ENCODE results near the gene ZNF598. TPM values are rescaled to one million over a fixed set of nuclear protein-coding genes. Genes with fewer than 3 reads are reported as not detected.
A peak's percentile ranks its signal among the peaks of the same experiment; 100 is the strongest.

The ZNF598 gene
- total RNA-seq, 1 experiment from 2014 or later, result 50.4 TPM

DNA sequence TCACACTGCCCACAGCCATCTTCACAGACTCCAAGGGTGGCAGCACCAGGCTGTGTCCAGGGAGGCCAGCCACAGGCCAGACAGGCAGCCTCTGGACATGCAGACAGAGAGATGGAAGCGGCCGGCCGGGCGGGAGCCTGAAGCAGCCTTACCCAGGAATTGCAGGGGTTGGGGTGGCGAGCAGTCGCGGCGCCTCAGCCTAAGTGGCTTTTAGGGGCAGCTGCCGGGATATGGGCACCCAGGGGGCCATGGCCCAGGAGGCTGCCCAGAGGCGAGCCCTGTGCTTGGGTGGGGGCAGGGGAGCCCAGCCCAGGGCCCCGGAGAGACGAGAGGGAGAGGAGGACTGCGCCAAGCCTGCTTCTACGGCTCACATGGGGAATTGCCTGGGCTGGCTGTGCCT lies 15.6 kb upstream of the ZNF598 start:
- POLR2A ChIA-PET, result no interaction called here
- intact Hi-C loops (cut with micrococcal nuclease; ENCODE audit: unreplicated experiment), result no loop called here
- DNase-seq, result no peak
- no peak overlapping the region for H3K27ac Mint-ChIP-seq (ENCODE audit: unreplicated experiment)
- Histone ChIP-seq H3K9me3 (no peaks in the 10 kb centered on the region), H3K27me3 (replicated peaks; ENCODE audit: control insufficient read depth, insufficient read depth, low read length) (no peaks in the 10 kb centered on the region), H3K36me3 (ENCODE audit: control insufficient read depth, insufficient read depth, low read length) (no peaks in the 10 kb centered on the region), H3K4me3 (ENCODE audit: low read depth, low read length) (no peak overlapping the region), H3K4me1 (peaks cover 17% of the 10 kb centered on the region)
- BruUV-seq (replicated peaks), result no TSS peak
- H3K4me3 Mint-ChIP-seq (ENCODE audit: unreplicated experiment), result peak overlapping the region; percentile 73
- peaks cover 18% of the 10 kb centered on the region for H3K4me1 Mint-ChIP-seq (ENCODE audit: low read depth, unreplicated experiment)
- CTCF ChIA-PET, result no interaction called here
- no peaks in the 10 kb centered on the region for H3K27me3 Mint-ChIP-seq (ENCODE audit: insufficient read depth, unreplicated experiment)
- H3K36me3 Mint-ChIP-seq (ENCODE audit: insufficient read depth, unreplicated experiment), result no peaks in the 10 kb centered on the region
- H3K9me3 Mint-ChIP-seq (ENCODE audit: unreplicated experiment), result no peaks in the 10 kb centered on the region
- TF ChIP-seq, protein P1, sequence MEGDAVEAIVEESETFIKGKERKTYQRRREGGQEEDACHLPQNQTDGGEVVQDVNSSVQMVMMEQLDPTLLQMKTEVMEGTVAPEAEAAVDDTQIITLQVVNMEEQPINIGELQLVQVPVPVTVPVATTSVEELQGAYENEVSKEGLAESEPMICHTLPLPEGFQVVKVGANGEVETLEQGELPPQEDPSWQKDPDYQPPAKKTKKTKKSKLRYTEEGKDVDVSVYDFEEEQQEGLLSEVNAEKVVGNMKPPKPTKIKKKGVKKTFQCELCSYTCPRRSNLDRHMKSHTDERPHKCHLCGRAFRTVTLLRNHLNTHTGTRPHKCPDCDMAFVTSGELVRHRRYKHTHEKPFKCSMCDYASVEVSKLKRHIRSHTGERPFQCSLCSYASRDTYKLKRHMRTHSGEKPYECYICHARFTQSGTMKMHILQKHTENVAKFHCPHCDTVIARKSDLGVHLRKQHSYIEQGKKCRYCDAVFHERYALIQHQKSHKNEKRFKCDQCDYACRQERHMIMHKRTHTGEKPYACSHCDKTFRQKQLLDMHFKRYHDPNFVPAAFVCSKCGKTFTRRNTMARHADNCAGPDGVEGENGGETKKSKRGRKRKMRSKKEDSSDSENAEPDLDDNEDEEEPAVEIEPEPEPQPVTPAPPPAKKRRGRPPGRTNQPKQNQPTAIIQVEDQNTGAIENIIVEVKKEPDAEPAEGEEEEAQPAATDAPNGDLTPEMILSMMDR (IDR thresholded peaks at IDR 0.05; ENCODE audit: insufficient read depth in 1 of 2, low read depth in 1 of 2, low read length in 1 of 2, severe bottlenecking in 1 of 2, unreplicated experiment in 1 of 2), result no peak

DNA sequence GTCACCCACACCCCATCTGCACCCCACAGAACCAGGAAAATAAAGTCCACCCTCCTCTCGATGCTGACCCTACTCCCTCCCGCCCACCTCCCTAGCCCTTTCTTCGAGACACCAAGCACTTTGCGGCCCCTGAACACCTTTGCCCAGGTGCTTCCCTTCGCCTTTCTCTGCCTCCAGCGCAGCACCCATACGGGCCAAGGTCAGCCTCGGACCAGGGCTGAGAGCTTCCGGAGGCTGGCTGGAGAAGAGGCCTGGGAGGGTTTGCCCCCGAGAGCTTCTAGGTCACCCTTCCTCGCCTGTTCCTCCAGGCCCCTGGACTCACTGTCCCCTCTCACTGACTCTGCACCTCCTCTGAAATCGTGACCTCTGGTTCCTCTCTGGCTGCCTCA lies 14.4 kb upstream of the ZNF598 start:
- Mint-ChIP-seq H3K27ac (ENCODE audit: unreplicated experiment) (no peak overlapping the region), H3K4me1 (ENCODE audit: low read depth, unreplicated experiment) (peaks cover 18% of the 10 kb centered on the region), H3K36me3 (ENCODE audit: insufficient read depth, unreplicated experiment) (no peaks in the 10 kb centered on the region), H3K27me3 (ENCODE audit: insufficient read depth, unreplicated experiment) (no peaks in the 10 kb centered on the region), H3K9me3 (ENCODE audit: unreplicated experiment) (no peaks in the 10 kb centered on the region), H3K4me3 (ENCODE audit: unreplicated experiment) (peak overlapping the region; percentile 65)
- H3K4me3 ChIP-seq (ENCODE audit: low read depth, low read length), result no peak overlapping the region
- TF ChIP-seq, protein P1 (IDR thresholded peaks at IDR 0.05; ENCODE audit: insufficient read depth in 1 of 2, low read depth in 1 of 2, low read length in 1 of 2, severe bottlenecking in 1 of 2, unreplicated experiment in 1 of 2), result no peak
- H3K4me1 ChIP-seq, result peaks cover 17% of the 10 kb centered on the region
- CTCF ChIA-PET, result interaction anchor here (0.5 to 2.8 kb wide), 5 partner anchors 20 to 659 kb away, joined by 3 to 13 read pairs (median 5); no protein-coding TSS in a partner anchor
- intact Hi-C loops (cut with micrococcal nuclease; ENCODE audit: unreplicated experiment), result no loop called here
- no peaks in the 10 kb centered on the region for H3K36me3 ChIP-seq (ENCODE audit: control insufficient read depth, insufficient read depth, low read length)
- H3K27me3 ChIP-seq (replicated peaks; ENCODE audit: control insufficient read depth, insufficient read depth, low read length), result no peaks in the 10 kb centered on the region
- POLR2A ChIA-PET, result no interaction called here
- no TSS peak for BruUV-seq (replicated peaks)
- H3K9me3 ChIP-seq, result no peaks in the 10 kb centered on the region
- DNase-seq, result no peak

DNA sequence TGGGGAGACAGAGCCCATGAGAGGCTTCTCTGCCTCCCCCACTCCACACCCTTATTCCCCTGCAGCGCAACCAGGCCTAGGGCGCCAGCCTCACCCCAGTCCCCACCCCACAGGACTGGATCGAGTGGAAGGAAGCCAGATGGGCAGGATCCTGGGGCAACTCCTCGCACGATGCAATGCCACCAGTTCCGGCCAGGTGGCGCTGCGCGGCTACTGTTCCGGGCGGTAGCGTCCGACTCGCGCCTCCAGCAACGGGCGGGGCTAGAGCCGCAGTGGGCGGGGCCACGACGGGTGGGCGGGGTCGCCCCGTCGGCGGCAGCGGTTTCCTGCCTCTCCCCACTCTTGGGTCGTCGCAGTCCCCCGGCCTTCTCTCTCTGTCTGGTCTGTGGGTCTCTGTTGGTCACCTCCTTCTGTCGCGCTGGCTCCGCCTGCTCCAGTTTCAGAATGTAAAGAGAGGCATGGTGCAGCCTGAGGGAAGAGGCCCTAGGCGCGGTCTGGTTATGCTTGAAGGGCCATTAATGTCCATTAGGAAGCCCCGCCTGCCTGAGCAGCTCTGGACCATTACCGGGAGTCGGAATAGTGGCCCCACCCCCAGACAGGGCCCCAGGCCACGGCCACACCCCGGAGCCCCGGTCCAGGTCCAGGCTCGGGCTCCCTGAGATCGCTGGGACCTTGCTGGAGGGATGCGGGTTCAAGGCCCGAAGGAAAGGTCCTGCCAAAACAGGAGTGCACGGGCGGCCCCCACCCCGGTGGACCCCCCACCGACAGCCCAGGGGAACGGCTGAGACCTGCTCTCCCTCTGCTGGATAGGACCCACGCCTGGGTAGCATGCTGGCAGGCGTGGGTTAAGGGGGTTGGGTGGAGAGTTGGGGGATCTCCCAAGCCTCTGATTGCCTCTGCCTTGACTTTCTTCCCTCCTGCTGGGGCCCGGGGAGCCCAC lies 13.7 kb upstream of the ZNF598 start:
- peak overlapping the region; percentile 25 for H3K4me3 ChIP-seq (ENCODE audit: low read depth, low read length)
- Mint-ChIP-seq H3K27ac (ENCODE audit: unreplicated experiment) (no peak overlapping the region), H3K27me3 (ENCODE audit: insufficient read depth, unreplicated experiment) (no peaks in the 10 kb centered on the region), H3K4me1 (ENCODE audit: low read depth, unreplicated experiment) (peaks cover 18% of the 10 kb centered on the region), H3K36me3 (ENCODE audit: insufficient read depth, unreplicated experiment) (no peaks in the 10 kb centered on the region), H3K4me3 (ENCODE audit: unreplicated experiment) (peak overlapping the region; percentile 74), H3K9me3 (ENCODE audit: unreplicated experiment) (no peaks in the 10 kb centered on the region)
- peak; percentile 85 to 93 for DNase-seq
- TF ChIP-seq, protein P1 (IDR thresholded peaks at IDR 0.05; ENCODE audit: insufficient read depth in 1 of 2, low read depth in 1 of 2, low read length in 1 of 2, severe bottlenecking in 1 of 2, unreplicated experiment in 1 of 2), result peak; percentile 90 to 95
- intact Hi-C loops (cut with micrococcal nuclease; ENCODE audit: unreplicated experiment), result loop anchor here (1.0 to 2.0 kb wide), 3 partner anchors 23 to 68 kb away; partner anchors contain the start of genes NTHL1 and TSC2
- H3K9me3 ChIP-seq, result no peaks in the 10 kb centered on the region
- H3K27me3 ChIP-seq (replicated peaks; ENCODE audit: control insufficient read depth, insufficient read depth, low read length), result no peaks in the 10 kb centered on the region
- no TSS peak for BruUV-seq (replicated peaks)
- CTCF ChIA-PET, result interaction anchor here (0.5 to 2.8 kb wide), 9 partner anchors 20 to 946 kb away, joined by 3 to 14 read pairs (median 5); partner anchors contain the start of genes NTHL1, PAQR4 and TSC2
- H3K4me1 ChIP-seq, result peaks cover 17% of the 10 kb centered on the region
- H3K36me3 ChIP-seq (ENCODE audit: control insufficient read depth, insufficient read depth, low read length), result no peaks in the 10 kb centered on the region
- POLR2A ChIA-PET, result interaction anchor here (0.6 to 0.9 kb wide), 3 partner anchors 59 to 171 kb away, joined by 4 to 7 read pairs (median 4); partner anchors contain the start of genes RPS2 and TRAF7
